SK-N-MC (cell line): ENCODE results near the gene PDZRN3.
"Not testable (repeated sequence)": the region's sequence is repeated elsewhere in the genome, so short reads cannot be mapped to it uniquely, and the experiment has no call there.

Experiments used
- DNase-seq: peaks from one replicate; pipeline ENCODE4 v3.0.0-alpha.2; 2011; ENCODE audit warnings: low read depth, low spot score
- H3K27ac ChIP-seq: fragments of 200-600 bp; sonication (generic); 2 replicates; pipeline ENCODE4 v1.5.1; 2016; ENCODE audit warnings: mixed run types
- H3K36me3 ChIP-seq: fragments of 200-600 bp; sonication (generic); 2 replicates; pipeline ENCODE4 v1.6.1; 2017; ENCODE audit warnings: antibody characterized with exemption, low read length, mixed read lengths; ENCODE audit not compliant: insufficient read depth
- H3K4me3 ChIP-seq: fragments of 200-600 bp; sonication (generic); 2 replicates; pipeline ENCODE4 v1.5.1; 2016
- H3K9ac ChIP-seq: fragments of 200-600 bp; sonication (generic); 2 replicates; pipeline ENCODE4 v1.8.0; 2017; ENCODE audit warnings: mixed run types, mixed read lengths; ENCODE audit not compliant: insufficient read length
- H3K9me3 ChIP-seq: fragments of 200-600 bp; sonication (generic); 2 replicates; pipeline ENCODE4 v1.6.1; 2017; ENCODE audit warnings: low read depth, mild to moderate bottlenecking, antibody characterized with exemption, low read length, moderate library complexity, mixed read lengths
- EZH2 ChIP-seq: fragments of 200-600 bp; sonication (generic); IDR thresholded peaks from one replicate; pipeline ENCODE4 v1.6.1; 2017; ENCODE audit warnings: antibody characterized with exemption
- FOXP2 ChIP-seq: optimal IDR thresholded peaks from 2 replicates; pipeline ENCODE3; 2011; ENCODE audit warnings: mild to moderate bottlenecking, moderate library complexity; ENCODE audit not compliant: insufficient read depth; ENCODE audit errors: extremely low read length, control extremely low read depth
- POLR2AphosphoS5 ChIP-seq: IDR thresholded peaks from 2 replicates; pipeline ENCODE4 v1.6.1; 2012; ENCODE audit warnings: mild to moderate bottlenecking, low read depth, low read length, borderline replicate concordance

PDZRN3 gene

GRCh38 chr3:73577704-73578103 is 47.0 kb downstream of the PDZRN3 start:
- H3K27ac ChIP-seq: no peak overlapping the region
- DNase-seq: no peak
- H3K4me3 ChIP-seq: no peak overlapping the region
- H3K9me3 ChIP-seq: no peaks in the 10 kb centered on the region
- H3K36me3 ChIP-seq: no peaks in the 10 kb centered on the region
- TF ChIP-seq POLR2AphosphoS5 (no peak), FOXP2 (no peak)
- no peak overlapping the region for H3K9ac ChIP-seq

DNA sequence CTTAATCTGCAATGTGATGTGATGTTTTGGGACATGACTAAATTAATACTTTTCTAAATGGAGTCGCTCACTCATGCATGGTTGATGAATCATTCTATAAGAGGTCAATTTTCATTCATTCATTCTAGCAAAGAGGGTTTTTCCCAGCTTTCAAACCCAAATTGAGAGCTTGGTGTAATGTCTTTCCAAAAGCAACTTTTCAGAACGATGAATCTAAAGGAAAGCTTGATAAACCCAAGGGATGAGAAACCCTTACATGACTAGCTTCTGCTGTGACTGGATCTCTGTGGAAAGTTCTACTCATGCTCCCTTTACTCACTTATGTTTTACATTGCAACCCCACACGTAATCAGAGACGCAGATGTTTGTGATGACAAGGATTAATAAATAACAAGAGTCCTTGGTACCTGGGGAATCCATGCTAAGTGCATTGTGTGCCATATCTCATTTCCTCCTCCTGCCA is 47.7 kb downstream of the PDZRN3 start:
- no peak overlapping the region for H3K27ac ChIP-seq
- no peaks in the 10 kb centered on the region for H3K36me3 ChIP-seq
- H3K9ac ChIP-seq: no peak overlapping the region
- DNase-seq: no peak
- H3K9me3 ChIP-seq: no peaks in the 10 kb centered on the region
- no peak overlapping the region for H3K4me3 ChIP-seq
- no peak for TF ChIP-seq FOXP2

GRCh38 chr3:73575953-73576352 is 48.8 kb downstream of the PDZRN3 start:
- no peak for DNase-seq
- H3K36me3 ChIP-seq: no peaks in the 10 kb centered on the region
- H3K27ac ChIP-seq: no peak overlapping the region
- no peak overlapping the region for H3K9ac ChIP-seq
- TF ChIP-seq FOXP2: no peak
- TF ChIP-seq EZH2: no peak
- TF ChIP-seq POLR2AphosphoS5: no peak
- H3K4me3 ChIP-seq: no peak overlapping the region
- H3K9me3 ChIP-seq: no peaks in the 10 kb centered on the region

DNA sequence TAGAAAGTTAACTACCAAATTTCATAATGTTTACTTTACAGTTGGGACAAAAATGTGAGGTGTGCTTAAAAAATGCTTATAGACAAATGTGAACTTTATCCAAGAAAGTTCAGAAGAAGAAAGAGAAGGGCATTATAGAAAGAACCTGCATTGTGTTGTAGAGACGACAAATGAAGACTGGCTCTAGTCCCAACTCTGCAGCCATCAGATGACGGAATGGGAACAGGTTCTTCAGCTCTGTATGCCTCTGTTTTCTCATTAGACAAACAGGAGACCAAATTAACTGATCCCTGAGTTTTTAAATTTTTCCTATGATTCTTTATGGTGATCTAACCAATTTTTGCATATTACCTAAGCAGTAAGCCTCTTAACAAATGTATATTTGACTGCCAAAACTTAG is 49.2 kb downstream of the PDZRN3 start:
- Histone ChIP-seq H3K36me3 (no peaks in the 10 kb centered on the region), H3K4me3 (no peak overlapping the region), H3K9ac (no peak overlapping the region), H3K27ac (no peak overlapping the region), H3K9me3 (no peaks in the 10 kb centered on the region)
- no peak for TF ChIP-seq FOXP2
- no peak for TF ChIP-seq POLR2AphosphoS5
- no peak for TF ChIP-seq EZH2
- DNase-seq: no peak

DNA sequence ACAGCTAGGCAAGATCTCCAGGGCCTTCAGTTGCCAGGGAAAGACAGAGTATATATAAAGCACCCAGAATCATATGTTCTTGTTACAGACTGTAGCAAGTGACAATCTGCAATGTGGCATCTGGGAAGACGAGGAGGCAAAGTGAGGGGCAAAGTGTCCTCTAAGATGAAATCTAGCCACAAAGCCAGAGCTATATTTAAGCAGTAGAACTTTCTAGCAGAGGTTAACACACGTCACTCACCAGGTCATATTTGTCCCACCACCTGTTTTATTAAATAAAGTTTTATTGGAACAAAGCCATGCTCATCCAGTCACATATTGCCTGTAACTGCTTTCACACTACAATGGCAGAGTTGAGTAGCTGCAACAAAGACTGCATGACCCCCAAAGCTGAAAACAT is 51.5 kb downstream of the PDZRN3 start:
- TF ChIP-seq EZH2 (no peak), FOXP2 (no peak), POLR2AphosphoS5 (no peak)
- DNase-seq: no peak
- H3K9me3 ChIP-seq: no peaks in the 10 kb centered on the region
- no peak overlapping the region for H3K27ac ChIP-seq
- H3K36me3 ChIP-seq: no peaks in the 10 kb centered on the region
- no peak overlapping the region for H3K9ac ChIP-seq
- H3K4me3 ChIP-seq: no peak overlapping the region

DNA sequence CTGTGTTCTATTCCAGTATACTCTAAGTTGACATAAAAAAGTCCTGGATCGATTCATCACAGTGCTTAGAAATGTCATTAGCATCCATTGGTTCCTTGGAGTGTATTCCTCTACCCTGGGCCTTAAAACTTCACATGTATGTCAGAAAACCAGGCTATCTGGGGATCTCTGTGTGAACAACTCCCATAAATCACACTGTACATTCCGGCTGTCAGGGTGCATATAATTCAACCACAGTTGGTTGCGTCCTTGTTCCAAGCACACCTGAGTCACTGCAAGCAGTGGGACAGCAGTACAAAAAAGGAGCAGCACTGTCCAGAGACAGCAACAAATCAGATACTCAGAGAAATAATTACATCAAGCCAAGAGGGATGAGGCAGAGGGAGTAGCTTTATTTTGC is 52.4 kb downstream of the PDZRN3 start:
- Histone ChIP-seq H3K4me3 (no peak overlapping the region), H3K9me3 (no peaks in the 10 kb centered on the region), H3K36me3 (no peaks in the 10 kb centered on the region), H3K9ac (no peak overlapping the region), H3K27ac (no peak overlapping the region)
- no peak for TF ChIP-seq EZH2
- no peak for TF ChIP-seq POLR2AphosphoS5
- no peak for TF ChIP-seq FOXP2
- no peak for DNase-seq

GRCh38 chr3:73571238-73571794 is 53.4 kb downstream of the PDZRN3 start:
- TF ChIP-seq FOXP2: no peak
- TF ChIP-seq EZH2: no peak
- no peak for TF ChIP-seq POLR2AphosphoS5
- Histone ChIP-seq H3K9me3 (no peaks in the 10 kb centered on the region), H3K36me3 (no peaks in the 10 kb centered on the region), H3K4me3 (no peak overlapping the region), H3K9ac (no peak overlapping the region), H3K27ac (no peak overlapping the region)
- no peak for DNase-seq

GRCh38 chr3:73569246-73569760 is 55.4 kb downstream of the PDZRN3 start:
- no peak overlapping the region for H3K4me3 ChIP-seq
- no peak for TF ChIP-seq FOXP2
- no peak for TF ChIP-seq EZH2
- TF ChIP-seq POLR2AphosphoS5: no peak
- no peaks in the 10 kb centered on the region for H3K9me3 ChIP-seq
- no peak overlapping the region for H3K27ac ChIP-seq
- H3K9ac ChIP-seq: no peak overlapping the region
- DNase-seq: no peak
- H3K36me3 ChIP-seq: no peaks in the 10 kb centered on the region

- no peak overlapping the region for H3K27ac ChIP-seq
These were observed 56.3 kb downstream of the PDZRN3 start for GRCh38 chr3:73568371-73568862.

DNA sequence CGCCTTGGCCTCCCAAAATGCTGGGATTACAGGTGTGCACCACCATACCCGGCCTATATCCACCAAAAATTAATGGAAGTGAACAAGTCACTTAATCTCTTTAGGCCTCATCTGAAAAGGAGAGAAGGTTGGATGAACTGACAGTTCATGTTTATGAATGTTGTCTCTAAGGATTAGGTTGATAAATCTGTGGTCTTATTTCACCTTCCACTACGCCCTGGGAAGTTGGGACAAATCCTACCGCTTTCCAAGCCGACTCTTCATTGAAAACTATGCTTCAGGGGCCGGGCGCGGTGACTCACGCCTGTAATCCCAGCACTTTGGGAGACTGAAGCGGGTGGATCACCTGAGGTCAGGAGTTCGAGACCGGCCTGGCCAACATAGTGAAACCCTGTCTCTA is 59.4 kb downstream of the PDZRN3 start:
- not testable (repeated sequence) for H3K9me3 ChIP-seq, H3K9ac ChIP-seq, H3K4me3 ChIP-seq, H3K36me3 ChIP-seq, DNase-seq, H3K27ac ChIP-seq

More at GRCh38 chr3:73568371-73568862, 56.3 kb downstream of the PDZRN3 start:
- H3K36me3 ChIP-seq: no peaks in the 10 kb centered on the region
- no peak for DNase-seq
- no peak overlapping the region for H3K4me3 ChIP-seq
- no peaks in the 10 kb centered on the region for H3K9me3 ChIP-seq
- TF ChIP-seq EZH2 (no peak), POLR2AphosphoS5 (no peak), FOXP2 (no peak)
- no peak overlapping the region for H3K9ac ChIP-seq
